ENCODE results near the gene ATOX1. TPM values are rescaled to one million over a fixed set of nuclear protein-coding genes. Genes with fewer than 3 reads are reported as not detected.
A peak's percentile ranks its signal among the peaks of the same experiment; 100 is the strongest.

The ATOX1 gene
- total and polyA plus RNA-seq, 2 of the 4 experiments (the other 2 are of a cell fraction): 56.3 to 360 TPM

DNA sequence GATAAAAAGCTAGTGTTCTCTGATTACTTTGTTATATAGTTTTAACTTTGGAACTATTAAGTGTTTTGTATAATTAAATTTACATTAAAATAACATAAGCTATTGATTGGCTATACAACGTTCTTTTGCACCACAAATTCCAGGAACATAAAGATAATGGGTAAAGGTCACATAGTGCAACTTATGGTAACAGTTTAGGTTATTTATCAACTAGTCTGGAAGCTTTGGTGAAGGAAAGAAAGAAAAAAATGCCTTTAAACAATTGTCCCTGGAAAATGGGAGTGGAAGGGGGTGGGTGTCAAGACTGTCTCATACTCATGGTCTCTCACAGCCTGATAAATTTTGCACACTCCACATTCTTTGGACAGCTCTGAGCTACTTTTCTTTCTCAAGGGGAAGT, 54.7 kb downstream of the ATOX1 start:
- no peak overlapping the region for H3K9ac ChIP-seq (ENCODE audit: low read depth, low read length)
- H3K79me1 ChIP-seq (ENCODE audit: low read depth in 1 of 2, low read length in 2 of 2): peaks cover 0 to 7% of the 10 kb centered on the region in 2 experiments; a peak in 2 of 4 replicates
- H3K18ac ChIP-seq (ENCODE audit: low read depth, low read length): no peak overlapping the region
- intact Hi-C loops (cut with micrococcal nuclease) (no loop called here), in situ Hi-C loops (cut with MboI; ENCODE audit: low sequenced_read_pairs) (loop anchor here (5.0 kb wide), 1 partner anchor 34 kb away; no protein-coding TSS in a partner anchor), dilution Hi-C loops (cut with HindIII; ENCODE audit: low sequenced_read_pairs, unreplicated experiment) (no loop called here)
- H3K4me1 ChIP-seq (ENCODE audit: control insufficient read depth, insufficient read depth, low read length): peaks cover 9% of the 10 kb centered on the region
- H2AK9ac ChIP-seq (replicated peaks; ENCODE audit: low read depth, low read length, poor library complexity): no peak overlapping the region
- no peak overlapping the region for H3K14ac ChIP-seq (replicated peaks; ENCODE audit: low read depth, low read length)
- no peak overlapping the region for H3K4me3 ChIP-seq (ENCODE audit: insufficient read depth, low read depth, low read length)
- WGBS, 2 experiments (ENCODE audit: extremely low coverage in 2 of 2, insufficient read length in 1 of 2): no CpG with 5 or more reads among the region's 1 CpG
- no peak overlapping the region for H4K8ac ChIP-seq (ENCODE audit: low read depth in 2 of 2, low read length in 2 of 2)
- CTCF ChIA-PET: no interaction called here
- peak overlapping the region; percentile 20; the same call in 1 of the 2 replicates for H2BK20ac ChIP-seq (ENCODE audit: low read depth, low read length)
- no peak for DNase-seq
- H2BK5ac ChIP-seq (ENCODE audit: low read depth, low read length, poor library complexity, severe bottlenecking): no peak overlapping the region
- H2BK120ac ChIP-seq (ENCODE audit: low read depth, low read length): no peak overlapping the region
- H3K4me2 ChIP-seq (ENCODE audit: low read depth, low read length): no peak overlapping the region
- peaks cover 4% of the 10 kb centered on the region; the same call in 1 of the 2 replicates for H3K9me1 ChIP-seq (ENCODE audit: insufficient read depth, low read length)
- no peak for TF ChIP-seq CEBPB (IDR thresholded peaks at IDR 0.05; ENCODE audit: low read depth, low read length)
- no peak for TF ChIP-seq RFX5 (IDR thresholded peaks at IDR 0.05; ENCODE audit: low read depth, low read length)
- no peak for TF ChIP-seq FOS (IDR thresholded peaks at IDR 0.05; ENCODE audit: low read depth, low read length)
- TF ChIP-seq MAZ (IDR thresholded peaks at IDR 0.05; ENCODE audit: borderline replicate concordance, low read depth, low read length): no peak
- no peak for TF ChIP-seq POLR2A (IDR thresholded peaks at IDR 0.05; ENCODE audit: low read depth, low read length)
- H3K4ac ChIP-seq (ENCODE audit: low read depth, low read length): no peak overlapping the region
- H2AK5ac ChIP-seq (ENCODE audit: low read depth, low read length): no peak overlapping the region
- no peaks in the 10 kb centered on the region for H3K27me3 ChIP-seq (ENCODE audit: control insufficient read depth, insufficient read depth, low read length)
- no peak for ATAC-seq (ENCODE audit: low read depth)
- H4K20me1 ChIP-seq (ENCODE audit: insufficient read depth, low read length): no peaks in the 10 kb centered on the region
- no peak overlapping the region for H3K56ac ChIP-seq (ENCODE audit: extremely low read depth, insufficient read depth, low read length)
- no peak overlapping the region for H2AFZ ChIP-seq (replicated peaks; ENCODE audit: low read length, poor library complexity)
- POLR2A ChIA-PET (ENCODE audit: unreplicated experiment): interaction anchor here (1.5 kb wide), 1 partner anchor 17 kb away, joined by 4 read pairs; the partner anchor contains the start of gene SPARC
- H3K27ac ChIP-seq (ENCODE audit: insufficient read depth, low read length): no peak overlapping the region
- BruUV-seq (replicated peaks): no TSS peak
- no peak overlapping the region for H3K23ac ChIP-seq (ENCODE audit: low read depth, low read length)
- H4K5ac ChIP-seq (ENCODE audit: low read depth, low read length): no peak overlapping the region
- H2BK15ac ChIP-seq (ENCODE audit: low read depth, low read length): no peak overlapping the region
- H3K36me3 ChIP-seq (ENCODE audit: control insufficient read depth, insufficient read depth, low read length): no peaks in the 10 kb centered on the region
- no peaks in the 10 kb centered on the region for H3K9me3 ChIP-seq (ENCODE audit: control insufficient read depth, insufficient read depth, low read length)
- no peak overlapping the region; the same call in 1 of the 2 replicates for H4K91ac ChIP-seq (ENCODE audit: insufficient read depth, low read depth, low read length)

Measured in IMR-90 (cell line).